ENCODE data around the gene CEACAM6.
"Not testable (repeated sequence)": the region's sequence is repeated elsewhere in the genome, so short reads cannot be mapped to it uniquely, and the experiment has no call there.

Gene CEACAM6

DNA sequence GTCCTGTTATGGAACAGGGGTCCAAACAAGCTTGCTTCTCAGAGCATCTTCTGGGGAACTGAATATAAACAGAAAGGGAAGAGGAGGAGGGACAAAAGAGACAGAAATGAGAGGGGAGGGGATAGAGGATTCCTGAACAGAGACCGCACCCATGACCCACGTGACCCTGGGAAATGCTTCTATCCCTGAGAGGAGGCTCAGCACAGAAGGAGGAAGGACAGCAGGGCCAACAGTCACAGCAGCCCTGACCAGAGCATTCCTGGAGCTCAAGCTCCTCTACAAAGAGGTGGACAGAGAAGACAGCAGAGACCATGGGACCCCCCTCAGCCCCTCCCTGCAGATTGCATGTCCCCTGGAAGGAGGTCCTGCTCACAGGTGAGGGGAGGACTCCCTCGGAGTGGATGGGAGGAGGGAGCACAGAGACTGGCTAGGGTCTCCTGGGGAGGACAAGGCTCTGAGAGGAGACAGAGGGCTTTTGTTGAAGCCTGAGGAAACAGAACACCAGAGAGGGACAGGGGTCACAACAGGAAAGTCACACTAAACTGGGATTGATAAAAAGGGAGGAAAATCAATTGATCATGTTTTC lies at the start of gene CEACAM6:
Gene CEACAM6 (plus strand): TSS at position 203 of the 586 bp plus-strand sequence. CDS start 109 bp downstream, at position 312.
- no peak for DNase-seq (ENCODE audit: low read depth)

DNA sequence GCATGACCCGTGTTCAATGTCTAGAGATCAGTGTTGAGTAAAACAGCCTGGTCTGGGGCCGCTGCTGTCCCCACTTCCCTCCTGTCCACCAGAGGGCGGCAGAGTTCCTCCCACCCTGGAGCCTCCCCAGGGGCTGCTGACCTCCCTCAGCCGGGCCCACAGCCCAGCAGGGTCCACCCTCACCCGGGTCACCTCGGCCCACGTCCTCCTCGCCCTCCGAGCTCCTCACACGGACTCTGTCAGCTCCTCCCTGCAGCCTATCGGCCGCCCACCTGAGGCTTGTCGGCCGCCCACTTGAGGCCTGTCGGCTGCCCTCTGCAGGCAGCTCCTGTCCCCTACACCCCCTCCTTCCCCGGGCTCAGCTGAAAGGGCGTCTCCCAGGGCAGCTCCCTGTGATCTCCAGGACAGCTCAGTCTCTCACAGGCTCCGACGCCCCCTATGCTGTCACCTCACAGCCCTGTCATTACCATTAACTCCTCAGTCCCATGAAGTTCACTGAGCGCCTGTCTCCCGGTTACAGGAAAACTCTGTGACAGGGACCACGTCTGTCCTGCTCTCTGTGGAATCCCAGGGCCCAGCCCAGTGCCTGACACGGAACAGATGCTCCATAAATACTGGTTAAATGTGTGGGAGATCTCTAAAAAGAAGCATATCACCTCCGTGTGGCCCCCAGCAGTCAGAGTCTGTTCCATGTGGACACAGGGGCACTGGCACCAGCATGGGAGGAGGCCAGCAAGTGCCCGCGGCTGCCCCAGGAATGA lies 48.4 kb upstream of the CEACAM6 start:
- peak; percentile 58 for DNase-seq (ENCODE audit: low read depth)

DNA sequence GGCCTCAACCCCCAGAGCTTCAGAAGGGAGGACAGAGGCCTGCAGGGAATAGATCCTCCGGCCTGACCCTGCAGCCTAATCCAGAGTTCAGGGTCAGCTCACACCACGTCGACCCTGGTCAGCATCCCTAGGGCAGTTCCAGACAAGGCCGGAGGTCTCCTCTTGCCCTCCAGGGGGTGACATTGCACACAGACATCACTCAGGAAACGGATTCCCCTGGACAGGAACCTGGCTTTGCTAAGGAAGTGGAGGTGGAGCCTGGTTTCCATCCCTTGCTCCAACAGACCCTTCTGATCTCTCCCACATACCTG lies 47.9 kb upstream of the CEACAM6 start:
- no peak for DNase-seq (ENCODE audit: low read depth)

DNA sequence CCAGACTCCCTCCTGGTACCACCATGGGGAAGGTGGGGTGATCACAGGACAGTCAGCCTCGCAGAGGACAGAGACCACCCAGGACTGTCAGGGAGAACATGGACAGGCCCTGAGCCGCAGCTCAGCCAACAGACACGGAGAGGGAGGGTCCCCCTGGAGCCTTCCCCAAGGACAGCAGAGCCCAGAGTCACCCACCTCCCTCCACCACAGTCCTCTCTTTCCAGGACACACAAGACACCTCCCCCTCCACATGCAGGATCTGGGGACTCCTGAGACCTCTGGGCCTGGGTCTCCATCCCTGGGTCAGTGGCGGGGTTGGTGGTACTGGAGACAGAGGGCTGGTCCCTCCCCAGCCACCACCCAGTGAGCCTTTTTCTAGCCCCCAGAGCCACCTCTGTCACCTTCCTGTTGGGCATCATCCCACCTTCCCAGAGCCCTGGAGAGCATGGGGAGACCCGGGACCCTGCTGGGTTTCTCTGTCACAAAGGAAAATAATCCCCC lies 47.4 kb upstream of the CEACAM6 start:
- DNase-seq (ENCODE audit: low read depth), result no peak

DNA sequence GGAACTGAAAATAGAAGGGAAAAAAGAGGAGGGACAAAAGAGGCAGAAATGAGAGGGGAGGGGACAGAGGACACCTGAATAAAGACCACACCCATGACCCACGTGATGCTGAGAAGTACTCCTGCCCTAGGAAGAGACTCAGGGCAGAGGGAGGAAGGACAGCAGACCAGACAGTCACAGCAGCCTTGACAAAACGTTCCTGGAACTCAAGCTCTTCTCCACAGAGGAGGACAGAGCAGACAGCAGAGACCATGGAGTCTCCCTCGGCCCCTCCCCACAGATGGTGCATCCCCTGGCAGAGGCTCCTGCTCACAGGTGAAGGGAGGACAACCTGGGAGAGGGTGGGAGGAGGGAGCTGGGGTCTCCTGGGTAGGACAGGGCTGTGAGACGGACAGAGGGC lies 46.8 kb upstream of the CEACAM6 start, which contains the start of gene CEACAM5:
Gene CEACAM5 (plus strand): TSS at position 146 of the 400 bp plus-strand sequence. CDS start 106 bp downstream, at position 252.
- no peak for DNase-seq (ENCODE audit: low read depth)

DNA sequence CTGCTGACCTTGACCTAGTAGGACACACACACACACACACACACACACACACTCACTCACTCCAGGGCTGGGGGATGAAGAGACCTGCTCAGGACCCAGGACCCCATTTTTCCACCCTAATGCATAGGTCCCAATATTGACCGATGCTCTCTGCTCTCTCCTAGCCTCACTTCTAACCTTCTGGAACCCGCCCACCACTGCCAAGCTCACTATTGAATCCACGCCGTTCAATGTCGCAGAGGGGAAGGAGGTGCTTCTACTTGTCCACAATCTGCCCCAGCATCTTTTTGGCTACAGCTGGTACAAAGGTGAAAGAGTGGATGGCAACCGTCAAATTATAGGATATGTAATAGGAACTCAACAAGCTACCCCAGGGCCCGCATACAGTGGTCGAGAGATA lies 45.8 kb upstream of the CEACAM6 start:
- not testable (repeated sequence) for DNase-seq (ENCODE audit: low read depth)

DNA sequence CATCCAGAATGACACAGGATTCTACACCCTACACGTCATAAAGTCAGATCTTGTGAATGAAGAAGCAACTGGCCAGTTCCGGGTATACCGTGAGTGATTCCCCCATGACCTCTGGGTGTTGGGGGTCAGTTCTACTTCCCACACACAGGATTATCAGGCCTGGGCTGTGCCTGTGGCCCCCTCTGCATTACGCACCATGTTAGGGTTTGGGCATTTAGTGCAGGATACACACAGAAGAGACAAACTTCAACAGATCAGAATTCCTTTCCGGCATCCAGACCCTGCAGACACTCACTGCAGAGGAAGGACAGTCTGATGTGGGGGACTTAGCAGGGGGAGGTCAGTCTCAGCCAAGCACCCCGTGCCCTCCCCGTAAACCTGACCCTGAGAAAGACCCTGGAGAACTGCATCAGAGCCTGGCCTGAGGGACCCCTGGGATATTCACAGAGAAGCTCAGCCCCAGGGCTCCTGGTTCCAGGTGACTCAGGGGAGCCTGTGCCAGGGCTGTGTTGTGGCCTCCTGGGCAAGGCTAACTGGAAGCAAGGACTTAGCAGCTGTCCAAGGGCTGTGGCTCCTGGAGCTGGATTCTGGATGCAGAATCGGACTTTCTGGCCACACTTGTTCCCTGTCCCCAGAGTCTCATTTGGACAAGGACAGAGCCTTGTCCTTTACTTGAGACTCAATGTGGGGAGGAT lies 45.2 kb upstream of the CEACAM6 start:
- DNase-seq (ENCODE audit: low read depth), result no peak

DNA sequence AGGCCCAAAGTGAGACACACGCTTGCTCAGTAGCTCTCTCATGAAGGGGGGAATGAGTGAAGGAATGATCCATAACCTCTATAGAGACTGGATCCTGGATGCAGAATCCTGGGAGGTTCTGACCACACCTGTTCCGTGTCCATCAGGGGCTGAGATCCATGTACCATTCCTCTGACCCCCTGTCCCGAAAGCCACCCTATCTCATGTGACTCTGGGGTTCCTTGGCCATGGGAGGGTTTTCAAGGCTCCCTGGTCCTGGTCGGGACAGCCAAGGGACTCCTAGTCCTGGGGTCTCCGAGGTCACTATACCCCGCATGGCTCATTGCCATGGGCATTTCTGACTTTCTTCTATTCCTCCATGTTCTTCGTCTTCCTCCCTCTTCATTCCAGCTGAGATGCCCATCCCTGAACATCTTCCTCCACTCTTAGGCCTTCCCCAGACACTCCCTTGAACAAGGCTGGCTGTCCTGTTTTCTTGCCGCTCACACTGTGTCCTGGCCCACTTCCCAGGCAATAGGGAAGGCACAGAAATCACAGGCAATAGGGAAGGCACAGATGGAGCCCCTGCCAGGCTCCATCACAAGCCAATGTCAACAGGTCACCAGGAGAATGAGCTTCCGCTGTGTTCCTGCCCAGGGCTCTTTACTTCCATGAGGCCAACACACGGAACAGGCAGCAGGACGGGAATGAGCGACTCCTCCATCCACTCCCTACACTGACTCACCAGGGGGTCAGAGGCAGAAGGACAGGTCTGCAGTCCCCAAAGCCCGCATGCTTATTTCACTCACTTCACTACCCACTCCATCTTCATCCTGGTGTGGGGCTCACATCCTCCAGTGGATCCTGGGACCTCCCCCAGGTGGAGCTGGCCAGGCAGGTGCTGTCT lies 43.7 kb upstream of the CEACAM6 start:
- DNase-seq (ENCODE audit: low read depth), result no peak

DNA sequence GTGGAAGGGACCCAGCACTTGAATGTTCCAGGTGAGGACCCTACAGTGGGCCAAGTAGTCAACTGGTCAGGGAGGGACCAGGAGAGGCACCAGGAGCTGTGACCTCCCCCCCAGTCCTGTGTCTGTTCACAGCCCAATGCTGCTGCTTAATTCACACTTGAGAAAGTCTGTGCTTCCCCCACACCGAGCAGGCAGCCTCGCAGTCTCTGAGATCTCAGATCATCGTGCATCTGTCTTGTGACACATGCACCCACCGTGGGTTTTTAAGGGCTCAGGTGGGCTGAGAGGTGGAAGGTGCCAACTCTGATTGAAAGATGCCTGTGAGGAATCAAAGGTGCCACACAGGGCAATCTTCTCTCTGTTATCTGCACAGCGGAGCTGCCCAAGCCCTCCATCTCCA lies 40.7 kb upstream of the CEACAM6 start:
- DNase-seq (ENCODE audit: low read depth), result no peak

DNA sequence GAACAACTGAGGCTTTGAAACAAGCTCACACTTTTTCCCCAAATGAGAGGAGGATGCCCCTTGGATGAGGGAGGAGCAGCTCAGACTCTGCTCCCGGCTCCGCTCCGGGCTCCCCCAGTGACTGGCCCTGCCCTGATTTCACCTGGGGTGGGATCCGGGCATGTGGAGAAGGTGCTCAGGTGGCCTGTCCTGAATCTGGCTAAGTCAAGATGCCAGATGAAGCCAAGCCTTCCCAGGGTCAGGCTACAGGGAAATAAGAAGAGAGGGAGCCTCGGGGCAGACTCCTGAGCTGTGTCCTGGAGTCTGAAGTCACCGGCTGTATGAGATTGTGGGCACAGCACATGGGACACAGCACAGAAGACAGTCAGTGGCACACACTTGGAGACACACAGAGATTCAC lies 36.6 kb upstream of the CEACAM6 start:
- no peak for DNase-seq (ENCODE audit: low read depth)

DNA sequence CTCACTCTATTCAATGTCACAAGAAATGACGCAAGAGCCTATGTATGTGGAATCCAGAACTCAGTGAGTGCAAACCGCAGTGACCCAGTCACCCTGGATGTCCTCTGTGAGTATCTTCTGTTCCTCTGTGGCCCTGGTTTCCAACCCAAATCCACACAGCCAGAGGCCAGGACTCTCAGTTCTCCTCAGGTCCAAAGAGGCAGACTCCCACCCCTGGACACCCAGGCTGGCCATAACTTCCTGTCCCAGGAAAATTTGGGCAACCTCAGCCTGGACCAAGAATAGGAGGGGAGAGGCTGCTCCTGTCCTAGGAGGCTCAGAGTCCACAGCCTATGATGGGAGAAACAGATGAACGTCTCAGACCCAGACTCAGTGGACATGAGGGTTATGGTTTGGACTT lies 35.2 kb upstream of the CEACAM6 start:
- no peak for DNase-seq (ENCODE audit: low read depth)

DNA sequence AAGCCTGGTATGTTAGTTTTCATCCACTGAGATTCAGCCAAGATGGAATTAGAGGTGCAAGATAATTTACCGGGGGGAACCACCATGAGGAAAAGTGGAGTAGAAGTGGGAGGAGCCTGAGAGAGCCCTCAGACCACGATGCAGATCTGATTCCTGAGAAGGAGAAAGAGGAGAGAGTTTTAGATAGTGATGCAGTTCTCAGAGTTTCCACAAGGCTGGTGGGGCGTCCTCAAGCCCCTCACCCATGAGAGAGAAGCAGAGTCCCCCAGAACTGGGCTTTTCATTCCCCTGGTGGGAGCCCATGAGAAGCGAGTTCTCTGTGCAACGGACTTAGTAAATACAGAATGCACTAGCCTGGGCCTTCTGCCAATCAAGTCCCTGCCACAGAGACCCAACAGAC lies 28.8 kb upstream of the CEACAM6 start:
- DNase-seq (ENCODE audit: low read depth), result no peak

DNA sequence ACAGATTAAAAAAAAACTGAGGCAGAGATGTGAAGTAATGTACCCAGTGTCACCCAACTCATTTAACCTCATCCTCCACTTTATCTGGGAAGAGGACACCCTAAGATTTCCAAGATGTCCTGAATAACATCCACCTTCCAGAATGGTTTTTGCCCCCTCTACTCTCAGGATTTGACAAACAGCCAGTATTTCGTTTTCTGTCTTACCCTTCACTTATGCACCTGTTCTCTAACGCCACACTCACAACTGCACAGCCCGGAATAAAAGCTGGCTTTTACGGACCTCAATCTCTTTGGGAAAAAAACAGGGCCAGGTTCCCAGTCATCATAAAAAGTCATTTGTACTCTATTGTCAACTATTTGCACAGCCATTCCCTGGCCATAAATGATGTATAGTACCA lies 21.2 kb upstream of the CEACAM6 start:
- DNase-seq (ENCODE audit: low read depth), result no peak

DNA sequence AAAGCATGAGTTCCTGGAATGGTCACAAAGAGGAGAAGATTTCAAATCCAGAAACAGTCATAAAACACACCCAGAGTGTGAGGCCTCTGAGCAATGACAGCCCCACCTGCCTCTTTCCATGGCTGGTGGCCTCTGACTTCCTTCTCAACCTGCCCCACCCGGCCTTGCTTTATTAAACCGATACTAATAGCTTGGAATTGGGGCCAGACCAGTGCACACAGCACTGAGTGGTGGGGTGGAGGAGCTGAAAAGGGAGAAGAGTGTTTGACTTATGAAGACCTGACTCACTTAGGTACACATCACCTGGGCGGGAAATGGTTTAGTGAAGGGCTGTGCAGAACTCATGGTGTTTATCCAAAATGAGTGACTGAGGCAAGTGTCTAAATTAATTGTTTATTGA lies 20.7 kb upstream of the CEACAM6 start:
- no peak for DNase-seq (ENCODE audit: low read depth)

DNA sequence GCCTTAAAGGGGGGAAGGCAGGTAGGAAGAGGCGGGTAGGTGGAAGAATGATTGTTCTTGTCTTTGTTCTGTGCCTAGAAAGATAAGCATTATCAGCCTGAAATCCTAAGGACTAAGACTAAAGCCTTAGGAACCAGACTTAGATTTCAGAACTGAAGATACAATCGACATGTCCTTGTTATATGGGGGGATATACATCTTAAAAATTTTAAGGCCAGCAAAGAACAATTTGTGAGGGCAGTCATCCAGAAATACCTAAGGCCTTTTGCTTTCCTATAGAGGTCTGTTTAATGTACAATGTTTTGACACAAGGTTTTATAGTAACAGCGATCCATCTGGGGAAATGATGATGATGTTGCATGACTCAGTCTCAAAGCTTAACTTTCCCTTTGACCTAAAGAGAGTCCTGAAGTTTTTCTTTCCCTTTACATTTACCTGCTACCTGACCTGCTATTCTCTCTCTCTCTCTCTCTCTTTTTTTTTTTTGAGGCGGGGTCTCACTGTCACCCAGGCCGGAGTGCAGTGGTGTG lies 20.2 kb upstream of the CEACAM6 start:
- DNase-seq (ENCODE audit: low read depth), result no peak

DNA sequence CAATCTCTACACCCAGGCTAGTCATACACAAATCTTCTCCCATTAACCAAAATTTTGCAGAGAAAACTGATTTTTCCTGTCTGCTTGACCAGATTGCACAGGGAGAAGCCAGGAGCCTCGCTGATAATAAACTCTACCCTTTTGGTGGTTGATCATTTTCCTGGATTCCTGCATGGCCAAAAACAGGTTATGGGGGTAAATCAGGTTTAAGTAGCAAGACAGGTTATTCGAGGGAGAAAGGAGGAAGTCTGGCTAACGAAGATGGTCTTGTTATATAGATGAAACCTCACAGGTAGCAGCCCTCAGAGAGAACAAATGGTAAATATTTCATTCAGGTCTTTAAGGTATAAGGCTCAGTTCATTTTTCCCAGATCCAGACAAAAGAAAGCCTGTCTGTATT lies 16.0 kb upstream of the CEACAM6 start:
- no peak for DNase-seq (ENCODE audit: low read depth)

DNA sequence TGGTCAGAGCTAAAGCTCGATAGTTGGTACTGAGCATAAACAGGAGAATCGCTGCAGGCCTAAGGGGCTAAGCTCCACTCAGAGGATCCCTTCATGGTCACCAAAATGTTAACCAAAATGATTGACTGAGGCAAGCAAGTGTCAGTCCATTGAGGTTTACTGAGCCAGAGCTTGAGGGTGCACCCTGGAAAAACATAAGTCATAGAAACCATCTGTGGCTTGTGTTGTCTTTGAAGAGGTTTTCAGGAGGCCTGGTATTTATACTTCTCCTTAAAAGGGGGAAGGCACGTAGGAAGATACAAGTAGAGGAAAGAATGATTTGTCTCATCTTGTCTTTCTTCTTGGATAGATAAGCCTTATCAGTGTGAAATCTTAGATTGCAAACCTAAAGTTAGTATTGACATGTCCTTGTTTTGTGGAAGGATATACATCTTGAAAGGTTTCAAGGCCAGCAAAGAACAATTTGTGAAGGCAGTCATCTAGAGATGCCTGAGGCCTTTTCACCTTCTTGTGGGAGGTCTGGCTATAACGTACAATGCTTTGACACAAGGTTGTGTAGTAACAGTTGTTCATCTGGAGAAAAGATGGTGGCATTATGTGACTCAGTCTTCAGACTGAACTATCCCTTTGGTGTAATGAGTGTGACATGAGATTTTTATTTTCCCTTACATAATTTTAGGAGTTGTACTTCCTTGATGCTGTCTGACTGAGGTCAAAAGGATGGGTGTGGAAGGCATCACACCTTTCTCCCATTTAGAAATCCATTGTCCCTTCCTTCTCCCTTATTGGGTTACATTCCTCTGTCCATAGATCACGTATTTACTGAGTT lies 14.7 kb upstream of the CEACAM6 start:
- peak; percentile 12 for DNase-seq (ENCODE audit: low read depth)

DNA sequence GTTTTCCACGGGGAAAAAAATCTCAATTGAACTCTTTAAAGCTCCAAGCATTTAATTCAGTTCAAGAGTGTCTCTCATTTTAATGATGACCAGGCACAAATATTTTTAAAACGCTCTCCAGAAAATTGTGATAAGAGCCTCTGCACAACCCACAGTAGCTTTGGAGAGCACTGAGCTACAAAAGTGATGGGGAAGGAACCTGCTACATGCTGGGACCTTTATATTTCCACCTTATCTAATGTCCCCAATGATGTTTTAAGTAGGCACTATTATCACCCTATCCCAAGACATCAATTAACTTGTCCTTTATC lies 14.1 kb upstream of the CEACAM6 start:
- DNase-seq (ENCODE audit: low read depth), result no peak

DNA sequence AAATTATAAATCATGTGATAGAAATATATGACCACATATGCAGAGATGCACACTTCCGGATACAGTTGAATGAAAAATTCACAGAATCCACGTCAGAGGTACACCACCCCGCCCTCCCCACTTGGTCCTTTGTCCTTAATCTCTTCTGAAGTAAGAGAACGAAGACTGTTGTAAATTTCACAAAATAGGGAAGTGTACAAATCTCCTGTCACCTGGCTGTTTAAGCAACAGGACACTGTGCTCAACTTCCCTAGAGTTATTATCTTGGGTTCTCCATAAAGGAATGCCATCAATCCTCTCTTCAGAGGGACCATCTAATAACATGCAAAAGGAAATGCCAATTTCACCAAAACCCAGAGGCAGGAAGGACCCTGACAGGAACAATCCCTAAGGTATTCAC lies 10.5 kb upstream of the CEACAM6 start:
- no peak for DNase-seq (ENCODE audit: low read depth)

DNA sequence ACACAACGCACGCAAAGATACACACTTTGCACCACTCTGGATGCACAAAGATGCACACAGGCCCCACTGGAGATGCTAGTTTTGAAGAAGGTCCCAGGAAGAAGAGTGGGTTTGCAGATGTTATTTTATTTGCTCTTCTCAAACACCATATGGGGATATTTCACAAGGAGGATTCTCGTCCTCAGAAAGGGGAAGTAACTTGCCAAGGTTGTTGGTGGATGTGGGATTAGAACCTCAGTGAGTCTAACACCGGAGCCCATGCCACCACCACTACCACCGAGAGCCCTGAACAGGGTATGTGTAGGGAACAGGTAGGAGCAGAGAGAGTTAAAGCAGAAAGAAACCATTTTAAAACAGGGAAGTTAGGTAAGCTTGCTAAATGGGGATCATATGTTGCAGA lies 9.6 kb upstream of the CEACAM6 start:
- DNase-seq (ENCODE audit: low read depth), result no peak

DNA sequence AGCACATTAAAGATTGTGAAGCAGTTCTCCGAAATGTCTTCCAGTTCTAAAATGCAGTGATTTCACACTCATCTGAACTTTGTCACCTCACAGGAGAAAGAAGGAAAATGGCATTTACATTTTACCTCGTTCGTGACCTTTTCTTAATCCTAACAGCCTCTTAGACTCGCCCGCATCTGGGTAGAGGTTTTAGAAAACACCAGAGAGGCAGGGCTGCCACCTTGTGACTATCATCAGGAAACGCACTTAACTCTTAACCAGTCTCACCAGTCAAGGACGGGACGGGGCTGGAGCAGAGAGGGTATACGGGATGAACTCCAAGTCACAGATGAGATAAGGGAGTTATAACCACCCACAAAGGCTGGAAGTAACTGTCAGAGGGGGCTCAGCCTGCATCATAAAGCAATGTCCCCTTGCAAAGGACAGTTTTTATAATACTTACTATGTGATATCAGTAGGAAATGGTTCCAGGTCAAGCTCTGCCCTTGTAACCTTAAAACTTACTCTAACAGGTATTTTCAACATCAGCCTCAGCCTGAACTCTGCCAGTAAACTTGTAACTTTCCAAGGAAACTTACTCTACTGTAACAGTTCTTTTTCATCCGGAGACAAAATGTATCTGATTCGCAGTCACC lies 8.6 kb upstream of the CEACAM6 start:
- DNase-seq (ENCODE audit: low read depth), result peak; percentile 44
